Endodermal cell (in vitro differentiated cells): ENCODE data around the gene FANK1. TPM values are rescaled to one million over a fixed set of nuclear protein-coding genes. Genes with fewer than 3 reads are reported as not detected.
"Not testable (repeated sequence)": the region's sequence is repeated elsewhere in the genome, so short reads cannot be mapped to it uniquely, and the experiment has no call there.

Experiments
- DNase-seq: peaks from one replicate; pipeline ENCODE4 v3.0.0-alpha.2; 2017
- H3K27ac ChIP-seq: 2 replicates; pipeline ENCODE4 v1.5.1; 2013; ENCODE audit warnings: mild to moderate bottlenecking, low read depth, low read length, moderate library complexity
- H3K27me3 ChIP-seq: 2 replicates; pipeline ENCODE4 v1.6.1; 2013; ENCODE audit warnings: mild to moderate bottlenecking, low read length, moderate library complexity; ENCODE audit not compliant: insufficient read depth, control insufficient read depth, poor library complexity, severe bottlenecking
- H3K36me3 ChIP-seq: 2 replicates; pipeline ENCODE4 v1.7.0; 2013; ENCODE audit warnings: mild to moderate bottlenecking, low read length, moderate library complexity; ENCODE audit not compliant: control insufficient read depth, insufficient read depth
- H3K4me1 ChIP-seq: one replicate; pipeline ENCODE4 v1.7.0; 2013; ENCODE audit warnings: low read length; ENCODE audit not compliant: control insufficient read depth, insufficient read depth
- H3K4me3 ChIP-seq: 2 replicates; pipeline ENCODE4 v1.5.1; 2013; ENCODE audit warnings: mild to moderate bottlenecking, low read length, moderate library complexity
- H3K9ac ChIP-seq: 2 replicates; pipeline ENCODE4 v1.6.1; 2013; ENCODE audit warnings: mild to moderate bottlenecking, low read length, moderate library complexity; ENCODE audit not compliant: poor library complexity, severe bottlenecking; ENCODE audit errors: extremely low read depth
- H3K9me3 ChIP-seq: 2 replicates; pipeline ENCODE4 v1.6.1; 2013; ENCODE audit warnings: mild to moderate bottlenecking, low read length, moderate library complexity; ENCODE audit not compliant: control insufficient read depth
- H3K27ac Mint-ChIP-seq: 2 replicates; pipeline ENCODE4 v1.8.0; 2020; ENCODE audit warnings: mixed read lengths
- H3K27me3 Mint-ChIP-seq: 2 replicates; pipeline ENCODE4 v1.8.0; 2021; ENCODE audit warnings: mild to moderate bottlenecking, mixed read lengths; ENCODE audit not compliant: insufficient read depth
- H3K36me3 Mint-ChIP-seq: 2 replicates; pipeline ENCODE4 v1.8.0; 2020; ENCODE audit warnings: low read depth, mixed read lengths
- H3K4me1 Mint-ChIP-seq: 2 replicates; pipeline ENCODE4 v1.8.0; 2020; ENCODE audit warnings: mixed read lengths
- H3K4me3 Mint-ChIP-seq: 2 replicates; pipeline ENCODE4 v1.8.0; 2020; ENCODE audit warnings: mild to moderate bottlenecking, moderate library complexity, mixed read lengths
- H3K9me3 Mint-ChIP-seq: 2 replicates; pipeline ENCODE4 v1.8.0; 2020; ENCODE audit warnings: mild to moderate bottlenecking, mixed read lengths
- WGBS, 2 experiments: methylation state at CpG; one replicate each; pipeline versions ENCODE4 v1.1.5 to v1.1.7; 2013; ENCODE audit warnings: missing lambda C conversion rate in 2 of 2, mixed read lengths in 1 of 2; ENCODE audit not compliant: insufficient coverage in 1 of 2, insufficient read length in 1 of 2; 5-methylcytosine and 5-hydroxymethylcytosine counted together
- long read RNA-seq, 4 experiments: library from polyadenylated mRNA in 2 of 4; library from RNA in 1 of 4; library from capped mRNA in 1 of 4; stranded (forward) in 3 of 4; unstranded in 1 of 4; transcript quantifications; one replicate each; pipeline ENCODE4 v2.0.0, GENCODE V29; 2020 to 2021; ENCODE audit warnings: inconsistent platforms in 1 of 4
- polyA plus RNA-seq, 2 experiments: library from polyadenylated mRNA; stranded (reverse); fragments of 50-300 nt; gene quantifications; one replicate each; pipeline ENCODE4 v1.2.3, GENCODE V29; 2013
- total RNA-seq, 2 donors: library from RNA; stranded (reverse); fragmentation: NEBNext Ultra II Directional in 1 of 2; extraction: Animal tissue kit (Norgen Biotek cat#: 25700) in 1 of 2; gene quantifications; 2 replicates in 1 of 2; 3 replicates in 1 of 2; pipeline ENCODE4 v1.2.1, GENCODE V29; 2021
- TF ChIP-seq, protein P1 (sequence below): fragments of 200-600 bp; sonication (generic); conservative IDR thresholded peaks from 2 replicates; pipeline ENCODE4 v1.5.0; 2021; ENCODE audit warnings: antibody characterized with exemption, mild to moderate bottlenecking

The FANK1 gene
- total RNA-seq: 10 to 100 TPM in 1 of 2 donors, 1 to 10 TPM in 1; 7.7 to 10.0 TPM
- 4.0 TPM for polyA plus RNA-seq (2013, experiment 1 of 2)
- 3.5 TPM for polyA plus RNA-seq (2013, experiment 2 of 2)
- long read RNA-seq, experiment 1, partial matches to known transcripts: 0 of 2 reads
- long read RNA-seq, experiment 1, other reads (novel, unspliced or antisense): 2 of 2 reads
- long read RNA-seq, experiment 2, partial matches to known transcripts: 3 of 16 reads
- long read RNA-seq, experiment 2, other reads (novel, unspliced or antisense): 13 of 16 reads
- long read RNA-seq, experiment 3, partial matches to known transcripts: 1 of 11 reads
- long read RNA-seq, experiment 3, other reads (novel, unspliced or antisense): 8 of 11 reads
- long read RNA-seq, experiment 4, transcript FANK1-203 (11 exons, 1,294 nt): major isoform, 9 of 54 reads
- long read RNA-seq, experiment 4, partial matches to known transcripts: 7 of 54 reads
- long read RNA-seq, experiment 4, other reads (novel, unspliced or antisense): 38 of 54 reads

GRCh38 chr10:125896088-125896934, at the start of gene FANK1:
Gene FANK1, plus strand, starts transcription at chr10:125896564. Its CDS starts 79 bp downstream, at chr10:125896643.
- DNase-seq: peak; percentile 96
- not testable (repeated sequence) for H3K36me3 ChIP-seq, H3K36me3 Mint-ChIP-seq, H3K9me3 Mint-ChIP-seq, H3K4me1 ChIP-seq, H3K27ac ChIP-seq, H3K27me3 ChIP-seq, H3K9me3 ChIP-seq, H3K27me3 Mint-ChIP-seq
- H3K4me3 Mint-ChIP-seq: peak within 1 kb of the TSS; percentile 84
- peaks cover 28% of the 10 kb centered on the region for H3K4me1 Mint-ChIP-seq
- peak within 1 kb of the TSS; percentile 93 for H3K4me3 ChIP-seq
- H3K9ac ChIP-seq: peak within 1 kb of the TSS; percentile 89
- 17 to 40% methylated on average over 42 to 103 of the region's 106 CpGs for WGBS, 2 experiments
- peak within 1 kb of the TSS; percentile 94 for H3K27ac Mint-ChIP-seq

- no peaks in the 10 kb centered on the region for H3K27me3 ChIP-seq
- no peaks in the 10 kb centered on the region for H3K9me3 ChIP-seq
- TF ChIP-seq, protein P1, sequence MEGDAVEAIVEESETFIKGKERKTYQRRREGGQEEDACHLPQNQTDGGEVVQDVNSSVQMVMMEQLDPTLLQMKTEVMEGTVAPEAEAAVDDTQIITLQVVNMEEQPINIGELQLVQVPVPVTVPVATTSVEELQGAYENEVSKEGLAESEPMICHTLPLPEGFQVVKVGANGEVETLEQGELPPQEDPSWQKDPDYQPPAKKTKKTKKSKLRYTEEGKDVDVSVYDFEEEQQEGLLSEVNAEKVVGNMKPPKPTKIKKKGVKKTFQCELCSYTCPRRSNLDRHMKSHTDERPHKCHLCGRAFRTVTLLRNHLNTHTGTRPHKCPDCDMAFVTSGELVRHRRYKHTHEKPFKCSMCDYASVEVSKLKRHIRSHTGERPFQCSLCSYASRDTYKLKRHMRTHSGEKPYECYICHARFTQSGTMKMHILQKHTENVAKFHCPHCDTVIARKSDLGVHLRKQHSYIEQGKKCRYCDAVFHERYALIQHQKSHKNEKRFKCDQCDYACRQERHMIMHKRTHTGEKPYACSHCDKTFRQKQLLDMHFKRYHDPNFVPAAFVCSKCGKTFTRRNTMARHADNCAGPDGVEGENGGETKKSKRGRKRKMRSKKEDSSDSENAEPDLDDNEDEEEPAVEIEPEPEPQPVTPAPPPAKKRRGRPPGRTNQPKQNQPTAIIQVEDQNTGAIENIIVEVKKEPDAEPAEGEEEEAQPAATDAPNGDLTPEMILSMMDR: no peak
- no peak overlapping the region for H3K4me3 Mint-ChIP-seq
- no peak overlapping the region for H3K9ac ChIP-seq
- no peaks in the 10 kb centered on the region for H3K4me1 Mint-ChIP-seq
- H3K36me3 Mint-ChIP-seq: peaks cover 52% of the 10 kb centered on the region
- H3K4me1 ChIP-seq: no peaks in the 10 kb centered on the region
- no peak overlapping the region for H3K27ac ChIP-seq
- H3K27ac Mint-ChIP-seq: no peak overlapping the region
- 100% methylated on average over 3 of the region's 3 CpGs; no CpG with 5 or more reads in 1 of the 2 experiments for WGBS, 2 experiments
- H3K36me3 ChIP-seq: peaks cover 55% of the 10 kb centered on the region
- no peak for DNase-seq
- no peak overlapping the region for H3K4me3 ChIP-seq
- H3K9me3 Mint-ChIP-seq: no peaks in the 10 kb centered on the region
- H3K27me3 Mint-ChIP-seq: no peaks in the 10 kb centered on the region
Measured at GRCh38 chr10:125846894-125847293, 49.5 kb upstream of the FANK1 start.

DNA sequence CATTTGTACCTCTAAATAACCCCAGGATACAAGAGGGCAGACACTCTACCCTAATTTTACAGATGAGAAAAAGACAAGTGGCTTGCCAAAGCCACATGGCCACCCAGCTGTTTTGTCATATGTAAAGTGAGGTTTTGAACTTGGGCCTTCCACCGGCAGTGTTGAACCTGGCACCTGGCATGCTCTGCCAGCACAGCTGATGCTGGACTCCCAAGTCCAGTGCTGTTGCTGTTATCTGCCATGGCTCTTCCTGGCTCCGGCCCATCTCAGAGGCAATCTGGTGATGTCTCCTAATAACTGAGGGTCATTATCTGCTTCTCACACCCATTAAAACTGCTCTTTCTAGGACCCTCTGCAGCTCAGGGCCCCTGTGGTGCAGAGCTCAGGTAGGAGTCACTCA, 48.0 kb upstream of the FANK1 start:
- Mint-ChIP-seq H3K27me3 (no peaks in the 10 kb centered on the region), H3K4me3 (no peak overlapping the region), H3K9me3 (no peaks in the 10 kb centered on the region), H3K4me1 (no peaks in the 10 kb centered on the region), H3K27ac (no peak overlapping the region), H3K36me3 (peaks cover 56% of the 10 kb centered on the region)
- Histone ChIP-seq H3K9ac (no peak overlapping the region), H3K36me3 (peaks cover 60% of the 10 kb centered on the region), H3K4me1 (no peaks in the 10 kb centered on the region), H3K9me3 (no peaks in the 10 kb centered on the region), H3K27ac (no peak overlapping the region), H3K27me3 (no peaks in the 10 kb centered on the region), H3K4me3 (no peak overlapping the region)
- TF ChIP-seq, protein P1: no peak
- no peak for DNase-seq
- 97% methylated on average over 2 of the region's 2 CpGs; no CpG with 5 or more reads in 1 of the 2 experiments for WGBS, 2 experiments
